ENCODE data around the gene TTC7B.

Gene TTC7B

DNA sequence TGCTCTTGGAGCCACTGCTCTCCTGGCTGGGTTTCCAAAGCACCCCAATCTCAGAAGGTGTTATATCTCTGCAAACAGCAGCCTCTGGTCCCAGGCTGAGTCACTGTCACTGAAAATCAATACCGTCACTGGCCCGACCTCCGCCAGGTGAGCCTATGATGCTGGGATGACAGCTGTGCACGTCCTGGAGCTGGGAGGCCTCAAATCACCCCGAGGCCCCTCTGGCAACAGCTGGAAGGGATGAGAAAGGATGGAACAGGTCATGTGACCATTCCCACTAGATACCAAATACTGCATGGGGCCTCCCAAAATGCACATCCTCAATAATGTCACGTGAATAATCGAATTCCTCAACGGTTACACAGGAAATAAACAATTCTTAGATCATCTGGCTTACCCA, 190.8 kb downstream of the TTC7B start:
- H3K4me1 ChIP-seq (ENCODE audit: insufficient read depth, low read length): no peaks in the 10 kb centered on the region
- H2AFZ ChIP-seq (ENCODE audit: low read depth, low read length): no peak overlapping the region
- TF ChIP-seq, protein P1, sequence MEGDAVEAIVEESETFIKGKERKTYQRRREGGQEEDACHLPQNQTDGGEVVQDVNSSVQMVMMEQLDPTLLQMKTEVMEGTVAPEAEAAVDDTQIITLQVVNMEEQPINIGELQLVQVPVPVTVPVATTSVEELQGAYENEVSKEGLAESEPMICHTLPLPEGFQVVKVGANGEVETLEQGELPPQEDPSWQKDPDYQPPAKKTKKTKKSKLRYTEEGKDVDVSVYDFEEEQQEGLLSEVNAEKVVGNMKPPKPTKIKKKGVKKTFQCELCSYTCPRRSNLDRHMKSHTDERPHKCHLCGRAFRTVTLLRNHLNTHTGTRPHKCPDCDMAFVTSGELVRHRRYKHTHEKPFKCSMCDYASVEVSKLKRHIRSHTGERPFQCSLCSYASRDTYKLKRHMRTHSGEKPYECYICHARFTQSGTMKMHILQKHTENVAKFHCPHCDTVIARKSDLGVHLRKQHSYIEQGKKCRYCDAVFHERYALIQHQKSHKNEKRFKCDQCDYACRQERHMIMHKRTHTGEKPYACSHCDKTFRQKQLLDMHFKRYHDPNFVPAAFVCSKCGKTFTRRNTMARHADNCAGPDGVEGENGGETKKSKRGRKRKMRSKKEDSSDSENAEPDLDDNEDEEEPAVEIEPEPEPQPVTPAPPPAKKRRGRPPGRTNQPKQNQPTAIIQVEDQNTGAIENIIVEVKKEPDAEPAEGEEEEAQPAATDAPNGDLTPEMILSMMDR (IDR thresholded peaks at IDR 0.05; ENCODE audit: borderline replicate concordance, extremely low read depth, low read length, poor library complexity, severe bottlenecking): no peak
- no peak for TF ChIP-seq EZH2 (IDR thresholded peaks at IDR 0.05; ENCODE audit: borderline replicate concordance, low read depth, low read length, severe bottlenecking)
- DNase-seq (no peak), ATAC-seq (ENCODE audit: insufficient read depth, low read depth) (no peak)
- no peaks in the 10 kb centered on the region for H3K9me3 ChIP-seq (ENCODE audit: insufficient read depth, low read length, severe bottlenecking)
- no peaks in the 10 kb centered on the region for H3K27me3 ChIP-seq (ENCODE audit: insufficient read depth, low read length, poor library complexity)
- no peaks in the 10 kb centered on the region for H4K20me1 ChIP-seq (ENCODE audit: insufficient read depth, low read length)
- H3K9ac ChIP-seq (ENCODE audit: low read depth, low read length): no peak overlapping the region
- no peaks in the 10 kb centered on the region for H3K36me3 ChIP-seq (ENCODE audit: insufficient read depth, low read length)
- no peak overlapping the region for H3K27ac ChIP-seq (ENCODE audit: low read length)
- H3K4me3 ChIP-seq (ENCODE audit: low read depth in 1 of 2, low read length in 2 of 2): no peak overlapping the region
- H3K4me2 ChIP-seq (ENCODE audit: insufficient read depth, low read length): no peak overlapping the region
- H3K79me2 ChIP-seq (ENCODE audit: insufficient read depth, low read length): no peaks in the 10 kb centered on the region

DNA sequence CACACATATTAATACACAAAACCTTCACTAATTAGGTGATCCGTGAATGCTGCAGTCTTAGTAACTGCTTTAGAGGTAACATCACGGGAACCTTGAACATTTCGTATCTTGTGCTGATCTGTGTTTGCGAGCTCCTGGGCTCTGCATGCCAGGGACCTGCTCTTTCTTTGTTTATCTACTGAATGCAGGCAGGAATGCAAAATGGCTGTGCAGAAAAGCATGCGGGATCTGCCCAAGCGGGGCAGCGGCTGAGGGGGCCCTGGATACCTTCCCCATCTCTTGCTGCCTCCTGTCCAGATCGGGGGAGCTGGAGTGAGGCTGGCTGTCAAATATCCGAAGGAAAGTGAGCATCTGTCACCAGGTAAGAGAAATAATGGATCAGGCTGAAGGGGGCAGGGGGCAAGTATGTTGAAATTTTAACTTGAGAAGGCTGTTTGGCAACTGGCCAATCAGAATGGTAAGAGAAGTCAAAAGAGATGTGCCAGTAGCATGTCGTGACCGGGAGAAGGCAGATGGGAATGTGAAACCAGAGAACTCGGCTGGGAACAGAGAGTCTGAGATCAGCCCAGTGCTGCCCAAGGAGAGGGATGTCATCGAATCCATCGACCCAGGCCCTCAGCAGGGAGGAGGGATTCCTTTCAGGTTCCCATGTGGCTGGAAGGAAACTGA, 191.4 kb downstream of the TTC7B start:
- Histone ChIP-seq H3K4me2 (ENCODE audit: insufficient read depth, low read length) (no peak overlapping the region), H3K27me3 (ENCODE audit: insufficient read depth, low read length, poor library complexity) (no peaks in the 10 kb centered on the region), H3K79me2 (ENCODE audit: insufficient read depth, low read length) (no peaks in the 10 kb centered on the region), H3K4me3 (ENCODE audit: low read depth in 1 of 2, low read length in 2 of 2) (no peak overlapping the region), H3K36me3 (ENCODE audit: insufficient read depth, low read length) (no peaks in the 10 kb centered on the region), H4K20me1 (ENCODE audit: insufficient read depth, low read length) (no peaks in the 10 kb centered on the region), H2AFZ (ENCODE audit: low read depth, low read length) (no peak overlapping the region), H3K27ac (ENCODE audit: low read length) (no peak overlapping the region), H3K4me1 (ENCODE audit: insufficient read depth, low read length) (no peaks in the 10 kb centered on the region), H3K9ac (ENCODE audit: low read depth, low read length) (no peak overlapping the region), H3K9me3 (ENCODE audit: insufficient read depth, low read length, severe bottlenecking) (no peaks in the 10 kb centered on the region)
- no peak for ATAC-seq (ENCODE audit: insufficient read depth, low read depth)
- no peak for DNase-seq
- TF ChIP-seq, protein P1 (IDR thresholded peaks at IDR 0.05; ENCODE audit: borderline replicate concordance, extremely low read depth, low read length, poor library complexity, severe bottlenecking): no peak
- no peak for TF ChIP-seq EZH2 (IDR thresholded peaks at IDR 0.05; ENCODE audit: borderline replicate concordance, low read depth, low read length, severe bottlenecking)

DNA sequence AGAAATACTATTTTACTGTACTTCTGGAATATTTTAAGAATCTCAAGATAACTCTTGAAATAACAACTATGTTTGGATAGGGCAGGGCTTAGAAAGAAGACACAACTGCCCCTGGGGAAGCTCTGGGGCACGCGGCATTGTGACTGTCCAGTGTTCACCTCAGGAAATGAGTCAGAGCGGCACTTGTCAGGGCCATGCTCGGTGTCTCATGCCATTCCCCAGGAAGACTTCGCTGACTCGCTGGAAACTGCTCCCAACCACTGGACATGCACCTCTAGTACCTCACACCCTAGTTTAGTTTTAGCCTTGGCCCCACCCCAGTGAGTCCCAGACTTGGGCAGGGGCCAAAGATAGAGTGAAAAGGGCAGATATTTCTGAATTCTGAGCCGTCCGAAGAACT, 192.0 kb downstream of the TTC7B start:
- ATAC-seq (ENCODE audit: insufficient read depth, low read depth) (no peak), DNase-seq (no peak)
- Histone ChIP-seq H3K9ac (ENCODE audit: low read depth, low read length) (no peak overlapping the region), H3K4me1 (ENCODE audit: insufficient read depth, low read length) (no peaks in the 10 kb centered on the region), H3K27ac (ENCODE audit: low read length) (no peak overlapping the region), H3K9me3 (ENCODE audit: insufficient read depth, low read length, severe bottlenecking) (no peaks in the 10 kb centered on the region), H3K27me3 (ENCODE audit: insufficient read depth, low read length, poor library complexity) (no peaks in the 10 kb centered on the region), H3K4me2 (ENCODE audit: insufficient read depth, low read length) (no peak overlapping the region), H3K79me2 (ENCODE audit: insufficient read depth, low read length) (no peaks in the 10 kb centered on the region), H3K36me3 (ENCODE audit: insufficient read depth, low read length) (no peaks in the 10 kb centered on the region), H3K4me3 (ENCODE audit: low read depth in 1 of 2, low read length in 2 of 2) (no peak overlapping the region), H2AFZ (ENCODE audit: low read depth, low read length) (no peak overlapping the region), H4K20me1 (ENCODE audit: insufficient read depth, low read length) (no peaks in the 10 kb centered on the region)
- no peak for TF ChIP-seq EZH2 (IDR thresholded peaks at IDR 0.05; ENCODE audit: borderline replicate concordance, low read depth, low read length, severe bottlenecking)
- TF ChIP-seq, protein P1 (IDR thresholded peaks at IDR 0.05; ENCODE audit: borderline replicate concordance, extremely low read depth, low read length, poor library complexity, severe bottlenecking): no peak
